Stimulated activated CD4-positive, alpha-beta T cell treated with anti-CD3 and anti-CD28 coated beads, Interleukin-1b, Interleukin-23, amount 100 ng/mL, for 1 hour (primary cell): ENCODE data around the gene SEMG2.

Source experiments
- DNase-seq, 2 donors: peaks; one replicate each; pipeline ENCODE4 v3.0.0-alpha.2; 2020; ENCODE audit warnings: low read depth in 2 of 2

The SEMG2 gene

GRCh38 chr20:45229264-45230056 is 8.3 kb downstream of the SEMG2 start:
- DNase-seq, result peak in 1 of 2 donors; percentile 4

DNA sequence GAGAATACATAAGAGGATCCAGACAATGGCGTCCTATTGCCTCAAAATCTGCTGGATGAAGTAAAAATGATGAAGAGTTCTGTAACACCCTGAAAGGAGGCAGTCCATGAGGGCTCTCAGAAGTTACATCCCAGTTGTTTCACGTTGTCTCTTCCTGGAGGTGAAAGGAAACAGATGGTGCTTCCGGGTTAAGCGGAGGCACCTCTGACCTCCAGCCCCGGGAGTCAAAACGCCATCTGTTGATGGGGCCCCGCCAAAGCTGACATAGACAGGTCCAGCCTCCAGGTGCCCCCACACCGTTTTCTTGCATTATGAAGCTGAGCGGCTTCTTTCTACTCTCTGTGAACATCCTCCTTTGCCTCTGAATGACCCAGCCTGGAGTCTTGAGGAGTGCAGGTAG is 9.5 kb downstream of the SEMG2 start:
- no peak for DNase-seq

GRCh38 chr20:45235995-45236394 is 14.8 kb downstream of the SEMG2 start:
- DNase-seq, result no peak

GRCh38 chr20:45238139-45238538 is 17.0 kb downstream of the SEMG2 start:
- DNase-seq, result no peak

DNA sequence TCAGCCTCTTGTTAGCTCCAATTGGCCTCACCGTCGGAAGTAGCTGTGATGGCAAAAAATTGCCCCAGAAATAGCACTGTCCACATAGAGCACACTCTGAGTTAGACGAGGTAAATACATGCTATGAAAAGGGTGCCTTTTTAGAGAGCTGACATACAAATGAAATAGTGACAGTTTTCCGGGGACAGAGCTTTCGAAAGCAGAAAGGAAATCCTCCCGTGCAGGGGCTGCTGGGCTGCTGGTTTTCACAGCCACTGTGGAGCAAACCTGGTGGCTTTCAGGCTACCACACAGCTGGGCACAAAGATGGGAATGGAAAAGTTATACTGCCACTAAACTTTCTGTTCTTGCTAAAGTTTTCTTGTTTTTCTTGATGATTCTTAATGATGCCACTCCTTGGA is 24.9 kb downstream of the SEMG2 start:
- no peak for DNase-seq

DNA sequence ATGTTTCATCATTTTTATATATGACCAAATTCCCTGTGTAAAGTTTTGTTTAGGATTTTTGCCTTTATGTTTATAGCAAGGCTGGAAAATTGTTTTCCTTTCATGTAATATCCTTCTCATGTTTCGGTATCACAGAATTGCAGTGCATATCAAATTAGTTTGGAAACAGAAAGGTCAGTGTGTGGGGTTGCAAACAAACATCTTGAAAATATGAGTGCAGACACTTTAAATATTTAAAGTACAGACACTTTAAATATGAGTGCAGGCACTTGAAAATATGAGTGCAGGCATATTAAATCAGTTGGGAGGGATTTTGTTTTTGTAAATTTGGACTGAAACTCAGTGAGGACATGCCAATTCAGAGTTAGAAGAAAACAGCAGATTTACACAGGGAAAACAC is 26.7 kb downstream of the SEMG2 start:
- DNase-seq, result no peak

DNA sequence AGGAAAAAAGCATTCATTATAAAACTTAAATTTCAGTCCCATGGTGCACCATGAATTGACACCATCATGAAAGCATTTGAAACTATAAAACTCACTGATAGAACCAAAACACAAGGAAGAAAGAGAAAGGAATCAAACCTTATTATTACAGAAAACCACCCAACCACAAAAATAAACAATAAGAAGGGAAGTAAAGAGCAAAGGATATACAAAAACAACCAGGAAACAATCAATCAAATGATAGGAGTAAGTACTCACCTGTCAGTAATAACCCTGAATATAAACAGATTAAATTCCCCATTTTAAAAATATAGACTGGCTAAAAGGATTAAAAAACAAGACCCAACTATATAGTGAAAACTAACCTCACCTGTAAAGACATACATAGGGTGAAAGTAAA is 27.4 kb downstream of the SEMG2 start:
- DNase-seq, result no peak

DNA sequence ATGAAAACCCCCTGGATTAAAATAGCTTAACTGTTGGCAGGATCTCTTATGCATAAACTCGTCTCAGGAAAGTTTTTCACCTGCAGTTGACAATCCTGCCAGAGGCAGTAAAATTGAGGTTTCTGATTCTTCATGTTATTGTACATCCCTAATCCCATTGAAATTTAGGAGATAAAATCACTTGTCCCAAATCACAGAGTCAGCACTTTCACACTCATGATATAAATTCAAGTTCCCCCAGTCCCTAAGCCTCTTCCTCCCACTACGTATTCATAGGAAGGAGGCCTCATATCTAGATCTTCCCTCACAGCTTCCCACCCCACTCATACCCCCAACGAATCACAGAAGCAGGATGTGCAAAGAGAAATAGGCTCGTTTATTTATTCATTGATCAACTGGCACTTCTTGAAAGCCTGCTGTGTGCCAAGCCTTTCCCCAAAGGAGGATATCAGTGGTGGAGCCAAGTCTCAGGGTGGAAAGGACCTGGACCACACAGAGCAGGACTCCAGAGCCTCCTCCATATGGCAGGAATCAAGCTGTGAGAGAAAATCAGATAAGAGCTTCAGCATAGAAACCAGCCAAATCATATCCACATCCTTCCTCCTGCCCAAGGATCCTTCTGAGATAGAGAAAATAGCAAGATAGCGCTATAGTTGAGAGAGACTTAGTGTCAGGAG is 30.8 kb downstream of the SEMG2 start:
- DNase-seq, result no peak

GRCh38 chr20:45253261-45253660 is 32.1 kb downstream of the SEMG2 start:
- no peak for DNase-seq

DNA sequence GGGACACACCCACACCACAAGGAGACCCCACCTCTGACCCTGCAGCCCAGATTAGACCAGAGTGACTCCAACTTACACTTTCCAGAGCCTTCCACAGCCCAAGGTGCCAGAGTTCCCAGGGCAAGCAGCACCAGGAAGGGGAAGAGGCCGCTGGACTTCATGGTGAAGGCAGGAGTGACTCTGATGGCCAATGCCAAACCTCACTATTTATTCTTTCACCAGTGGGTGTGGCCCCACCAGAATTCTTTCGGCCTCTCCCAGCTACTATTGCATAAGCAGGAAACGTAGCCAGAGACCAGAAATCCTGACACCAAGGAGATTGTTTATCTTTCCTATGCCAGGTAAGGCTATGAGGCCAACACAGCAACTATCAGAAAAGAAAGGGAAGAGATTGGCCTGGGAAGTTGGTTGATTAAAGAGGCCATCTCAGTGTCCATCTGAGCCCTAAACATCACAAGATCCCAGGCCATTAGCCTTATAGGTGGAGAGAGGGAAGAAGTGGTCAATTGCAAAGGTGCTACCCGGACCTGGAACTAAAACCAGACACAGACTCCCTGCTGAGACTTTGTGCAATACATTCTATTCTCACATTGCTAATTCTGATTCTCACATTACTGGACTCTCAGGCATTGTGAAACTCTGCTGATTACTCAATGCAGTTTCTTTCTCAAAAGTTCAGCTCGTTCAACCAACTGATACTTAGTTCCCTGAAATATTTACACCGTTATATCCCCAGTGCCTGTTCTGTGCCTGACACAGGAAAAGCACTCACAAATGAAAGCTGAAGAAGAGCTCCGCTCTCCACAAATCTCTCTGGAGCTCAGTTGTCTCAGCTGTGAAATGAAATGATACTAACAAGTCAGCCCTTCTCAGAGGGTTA is 33.5 kb downstream of the SEMG2 start, which contains the start of gene SLPI:
SLPI (minus strand) TSS at position 182 of the 880 bp plus-strand sequence; CDS start at position 161, 21 bp downstream.
- no peak for DNase-seq

- DNase-seq, result no peak
These were observed 36.0 kb downstream of the SEMG2 start for GRCh38 chr20:45257161-45257560.

- DNase-seq, result no peak
These were observed 36.5 kb downstream of the SEMG2 start for GRCh38 chr20:45257711-45258110.

DNA sequence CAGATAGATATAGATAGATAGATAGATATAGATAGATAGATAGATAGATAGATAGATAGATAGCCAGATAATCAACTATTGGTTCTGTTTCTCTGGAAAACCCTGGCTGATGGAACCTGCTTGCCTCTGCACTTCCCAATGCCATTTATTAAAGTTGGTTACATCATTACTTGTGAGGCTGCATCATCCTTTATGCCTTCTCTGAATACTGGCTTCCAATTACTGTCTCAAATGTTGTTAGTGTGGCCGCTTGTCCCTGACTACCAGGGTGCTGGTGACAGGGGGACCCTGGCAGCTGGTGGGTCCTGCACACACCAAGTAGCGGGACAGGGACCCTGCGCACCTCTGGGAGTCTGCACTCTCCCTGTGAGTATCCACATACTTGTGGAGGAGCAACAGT is 37.1 kb downstream of the SEMG2 start:
- DNase-seq, result no peak

DNA sequence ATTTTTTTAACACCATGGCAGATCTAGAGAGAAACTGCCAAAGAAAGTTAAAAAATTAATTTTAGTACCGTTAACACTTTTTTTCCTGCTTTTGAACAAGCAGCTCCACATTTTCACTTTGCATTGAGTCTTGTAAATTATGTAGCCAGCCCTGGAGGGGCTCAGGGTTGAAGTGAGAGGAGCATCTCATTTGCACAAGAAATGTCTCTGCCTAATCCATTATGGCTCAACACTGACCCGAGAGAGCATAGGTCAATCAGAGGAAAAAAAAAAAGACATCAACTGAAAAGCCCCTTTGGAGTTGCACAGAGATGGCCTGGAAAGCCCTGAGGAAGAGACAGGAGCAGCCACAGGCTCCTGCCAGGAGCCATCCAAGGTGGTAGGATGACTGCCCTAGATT is 37.5 kb downstream of the SEMG2 start:
- DNase-seq, result no peak

DNA sequence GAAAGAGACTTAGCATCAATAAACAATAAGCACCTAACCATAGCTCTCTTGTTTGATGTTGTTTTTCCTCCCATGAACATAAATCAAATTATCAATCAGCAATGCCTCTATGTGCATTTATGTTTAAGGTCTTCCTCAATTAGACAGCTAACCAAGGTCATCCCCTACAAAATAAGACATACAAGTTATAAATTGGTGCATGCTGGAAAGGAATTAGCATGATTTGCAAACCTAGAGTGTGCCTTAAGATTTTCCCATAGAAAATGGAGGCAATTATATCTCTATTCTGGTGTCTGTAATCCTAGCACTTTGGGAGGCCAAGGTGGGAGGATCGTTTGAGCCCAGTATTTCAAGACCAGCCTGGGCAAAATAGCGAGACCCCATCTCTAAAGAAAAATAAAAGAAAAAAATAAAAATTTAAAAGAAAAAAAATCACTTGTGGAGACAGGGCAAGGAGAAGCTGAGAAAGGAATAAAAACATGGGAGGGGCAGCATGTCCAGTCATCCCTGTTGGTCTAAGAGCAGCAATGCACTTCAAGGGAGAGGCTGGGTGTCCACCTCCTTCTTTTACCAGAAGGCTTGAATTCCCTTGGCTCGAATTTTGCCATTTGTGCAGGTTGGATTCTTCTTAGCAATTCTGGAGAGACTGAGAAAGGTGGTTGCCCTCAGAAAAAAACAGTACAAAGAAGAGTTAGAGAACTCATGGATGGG is 42.5 kb downstream of the SEMG2 start:
- DNase-seq, result no peak

DNA sequence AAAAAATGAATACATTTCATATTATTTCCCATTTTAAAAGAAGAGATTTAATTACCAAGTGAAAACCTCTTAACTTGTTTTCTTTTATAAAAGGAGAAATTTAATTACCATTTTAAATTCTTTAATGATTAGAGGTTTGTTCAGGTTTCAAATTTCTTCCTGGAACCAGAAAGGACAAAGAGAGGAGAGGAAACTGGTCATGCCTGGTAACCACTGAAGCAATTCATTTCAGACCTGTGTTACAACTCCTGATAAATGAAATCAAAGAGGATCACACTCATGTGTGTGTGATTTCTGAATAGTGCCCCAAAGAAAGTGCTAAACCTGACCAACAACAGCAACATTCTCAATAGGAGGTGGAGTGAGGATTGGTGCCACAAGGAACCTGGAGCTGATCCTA is 45.8 kb downstream of the SEMG2 start:
- DNase-seq, result no peak

DNA sequence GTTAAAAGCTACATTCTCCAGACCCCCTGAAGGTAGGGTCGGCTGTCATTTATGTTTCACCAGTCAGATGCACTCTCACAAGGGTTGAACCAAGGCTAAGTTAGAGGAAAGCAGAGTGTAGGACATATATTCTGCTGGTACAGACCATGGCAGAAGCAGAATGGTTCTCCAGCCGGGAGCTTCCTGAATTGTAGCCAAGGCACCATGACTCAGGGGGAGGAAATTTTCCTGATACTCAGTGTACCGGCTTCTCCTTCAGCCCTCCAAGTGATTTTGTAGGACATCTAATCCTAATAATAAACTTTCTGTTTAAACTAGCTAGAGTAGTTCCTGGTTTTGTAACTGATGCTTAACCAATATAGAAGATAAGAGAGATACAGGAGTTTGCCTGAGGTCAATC is 47.4 kb downstream of the SEMG2 start:
- DNase-seq, result no peak

- no peak for DNase-seq
These were observed 47.9 kb downstream of the SEMG2 start for GRCh38 chr20:45269056-45269455.

GRCh38 chr20:45269754-45270270 is 48.6 kb downstream of the SEMG2 start:
- DNase-seq, result no peak
